Measurements from ENCODE around the gene SH3D19.

- TF ChIP-seq FOSL2 (IDR thresholded peaks at IDR 0.05), result no peak
- no peak for TF ChIP-seq FOSL2 (CRISPR knock-in tag; IDR thresholded peaks at IDR 0.05)
- TF ChIP-seq CTCF (IDR thresholded peaks at IDR 0.05), result no peak
- TF ChIP-seq E2F6 (IDR thresholded peaks at IDR 0.05; ENCODE audit: borderline replicate concordance, low read depth), result no peak
- TF ChIP-seq JUN (IDR thresholded peaks at IDR 0.05), result no peak
Observed at GRCh38 chr4:151197247-151197646, 128.2 kb downstream of the SH3D19 start.

All from A549 (cell line).